Endothelial cell of umbilical vein (primary cell): Measurements from ENCODE around the gene SQSTM1. TPM values are rescaled to one million over a fixed set of nuclear protein-coding genes. Genes with fewer than 3 reads are reported as not detected.

Source experiments
- BruUV-seq: library from RNA; stranded (reverse); fragments of 400-500 nt; replicated peaks from 2 replicates; lab custom pipeline; 2021; lab: Mats Ljungman, UMichigan
- CTCF ChIA-PET: fragments of 300-600, 350-600 bp; sonication (Branson Sonifier 250); formaldehyde crosslinking; loops from one replicate; lab custom pipeline; 2021; ENCODE audit warnings: antibody characterized with exemption, inconsistent platforms; lab: Charles Lee
- POLR2A ChIA-PET: fragments of 300-600, 350-600 bp; sonication (Branson Sonifier 250); formaldehyde crosslinking; loops from one replicate; lab custom pipeline; 2021; ENCODE audit warnings: antibody characterized with exemption, inconsistent platforms; lab: Charles Lee
- DNase-seq: peaks from one replicate; pipeline ENCODE4 v3.0.0-alpha.2; 2011; ENCODE audit warnings: low read depth, low spot score
- FAIRE-seq: peaks from 2 replicates; lab custom pipeline; 2011; peaks lifted over from hg19 to GRCh38; lab: Jason Lieb, UNC
- H2AFZ ChIP-seq: 2 replicates; pipeline ENCODE4 v1.6.0; 2012; ENCODE audit warnings: low read depth, low read length, control low read depth, inconsistent platforms
- H3K27ac ChIP-seq: 2 replicates; pipeline ENCODE4 v1.5.1; 2011; ENCODE audit warnings: low read depth, mild to moderate bottlenecking, control low read depth, low read length, moderate library complexity; ENCODE audit not compliant: insufficient read depth
- H3K27me3 ChIP-seq, 2 experiments: 2 replicates each; pipeline versions ENCODE4 v1.6.0 to v1.6.1; 2011; ENCODE audit warnings: low read length in 2 of 2, mixed read lengths in 1 of 2; ENCODE audit not compliant: control insufficient read depth in 2 of 2, insufficient read depth in 2 of 2
- H3K36me3 ChIP-seq, 2 experiments: 2 replicates in 1 of 2; 3 replicates in 1 of 2; pipeline ENCODE4 v1.5.1; 2011; ENCODE audit warnings: low read length in 2 of 2, mild to moderate bottlenecking in 1 of 2, moderate library complexity in 1 of 2; ENCODE audit not compliant: control insufficient read depth in 2 of 2, insufficient read depth in 2 of 2; ENCODE audit errors: extremely low read depth in 1 of 2
- H3K4me1 ChIP-seq: 3 replicates; pipeline ENCODE4 v1.5.1; 2011; ENCODE audit warnings: mild to moderate bottlenecking, low read length; ENCODE audit not compliant: control insufficient read depth, insufficient read depth; ENCODE audit errors: extremely low read depth
- H3K4me2 ChIP-seq: 2 replicates; pipeline ENCODE4 v1.6.1; 2011; ENCODE audit warnings: low read length, control low read depth, mixed read lengths; ENCODE audit not compliant: insufficient read depth
- H3K4me3 ChIP-seq, 3 experiments: fragments of 200-600 bp in 1 of 3; sonication (generic), shearing (Covaris generic) in 1 of 3; replicated peaks in 1 of 3; 2 replicates each; pipeline ENCODE4 v1.5.1; 2011 to 2016; ENCODE audit warnings: control low read depth in 3 of 3, low read length in 3 of 3, mild to moderate bottlenecking in 2 of 3, inconsistent platforms in 1 of 3, low read depth in 1 of 3, moderate library complexity in 1 of 3; ENCODE audit not compliant: insufficient read depth in 1 of 3
- H3K79me2 ChIP-seq: 2 replicates; pipeline ENCODE4 v1.6.0; 2012; ENCODE audit warnings: low read length, inconsistent platforms; ENCODE audit not compliant: control insufficient read depth, insufficient read depth
- H3K9ac ChIP-seq: replicated peaks from 2 replicates; pipeline ENCODE3; 2011; ENCODE audit warnings: low read length, control low read depth; ENCODE audit not compliant: insufficient read depth; ENCODE audit errors: extremely low read depth
- H3K9me1 ChIP-seq: replicated peaks from 3 replicates; pipeline ENCODE4 v1.6.0; 2011; ENCODE audit warnings: mild to moderate bottlenecking, low read length; ENCODE audit not compliant: control insufficient read depth, insufficient read depth; ENCODE audit errors: extremely low read depth
- H3K9me3 ChIP-seq: replicated peaks from 2 replicates; pipeline ENCODE4 v1.5.1; 2012; ENCODE audit warnings: low read length, inconsistent platforms; ENCODE audit not compliant: control insufficient read depth, insufficient read depth
- H4K20me1 ChIP-seq: replicated peaks from 2 replicates; pipeline ENCODE3; 2011; ENCODE audit warnings: mild to moderate bottlenecking, low read length; ENCODE audit not compliant: control insufficient read depth, insufficient read depth; ENCODE audit errors: extremely low read depth
- CTCF ChIP-seq, 2 donors: IDR thresholded peaks; 1 replicate in 1 of 2; 2 replicates in 1 of 2; pipeline ENCODE4 v1.5.1; 2011; ENCODE audit warnings: low read length in 2 of 2, mild to moderate bottlenecking in 2 of 2, moderate library complexity in 2 of 2, control low read depth in 1 of 2, inconsistent platforms in 1 of 2, low read depth in 1 of 2; ENCODE audit not compliant: insufficient read depth in 1 of 2; ENCODE audit errors: extremely low read depth in 1 of 2
- EZH2 ChIP-seq: IDR thresholded peaks from 2 replicates; pipeline ENCODE4 v1.6.1; 2012; ENCODE audit warnings: borderline replicate concordance, low read depth, mild to moderate bottlenecking, moderate library complexity, low read length, inconsistent platforms; ENCODE audit not compliant: severe bottlenecking
- FOS ChIP-seq: IDR thresholded peaks from 2 replicates; pipeline ENCODE4 v1.6.1; 2011; ENCODE audit warnings: mild to moderate bottlenecking, low read length, moderate library complexity, borderline replicate concordance; ENCODE audit not compliant: insufficient read depth
- GATA2 ChIP-seq: IDR thresholded peaks from 2 replicates; pipeline ENCODE4 v1.7.0; 2011; ENCODE audit warnings: low read depth, mild to moderate bottlenecking, moderate library complexity, mixed read lengths, low read length; ENCODE audit not compliant: insufficient read length, insufficient read depth
- JUN ChIP-seq: IDR thresholded peaks from 2 replicates; pipeline ENCODE4 v1.6.1; 2011; ENCODE audit warnings: borderline replicate concordance, low read depth; ENCODE audit not compliant: insufficient read length, insufficient read depth
- MAX ChIP-seq: IDR thresholded peaks from 2 replicates; pipeline ENCODE4 v1.6.1; 2011; ENCODE audit not compliant: insufficient read depth, insufficient read length
- MYC ChIP-seq: IDR thresholded peaks from one replicate; pipeline ENCODE4 v1.6.1; 2011; ENCODE audit warnings: mild to moderate bottlenecking, low read depth, low read length
- POLR2A ChIP-seq: IDR thresholded peaks from 2 replicates; pipeline ENCODE4 v1.6.1; 2012; ENCODE audit warnings: low read depth, mild to moderate bottlenecking, control low read depth, low read length
- POLR2AphosphoS5 ChIP-seq: IDR thresholded peaks from 2 replicates; pipeline ENCODE4 v1.6.1; 2012; ENCODE audit warnings: low read depth, mild to moderate bottlenecking, control low read depth, low read length, moderate library complexity; ENCODE audit not compliant: insufficient read depth
- dilution Hi-C: fragments of 300-500 bp; cut with MboI; formaldehyde crosslinking; loops from one replicate; pipeline ENCODE4 v1.15.0; 2019; ENCODE audit warnings: low sequenced_read_pairs; ENCODE audit not compliant: extremely low pct_ligation_motif_present
- intact Hi-C: fragments of 100-400 bp; cut with micrococcal nuclease; formaldehyde crosslinking; loops from one replicate; pipeline ENCODE4 v1.10.0; 2022
- polyA plus RNA-seq, 4 experiments: library from polyadenylated mRNA; depleted of rRNA in 3 of 4; stranded (reverse) in 3 of 4; unstranded in 1 of 4; fragments of >200 nt; gene quantifications; 2 replicates each; pipeline versions ENCODE4 v1.2.1 to v1.2.3, GENCODE V29; 2011 to 2012; ENCODE audit warnings: missing spikeins in 1 of 4
- total RNA-seq: library from RNA; stranded (reverse); gene quantifications from 2 replicates; pipeline ENCODE4 v1.2.3, GENCODE V29; 2021

SQSTM1 gene
- total and polyA plus RNA-seq, 2 donors (not counting 3 experiments of a cell fraction or from before 2014, with no cell fraction given), result 302 to 346 TPM

GRCh38 chr5:179812135-179812825 lies 8.4 kb upstream of the SQSTM1 start:
- dilution Hi-C loops (no loop called here), intact Hi-C loops (no loop called here)
- no peaks in the 10 kb centered on the region for H3K79me2 ChIP-seq
- H2AFZ ChIP-seq, result no peak overlapping the region
- H3K36me3 ChIP-seq, result peaks cover 0 to 4% of the 10 kb centered on the region in 2 experiments
- H3K4me3 ChIP-seq, result no peak overlapping the region
- H3K27ac ChIP-seq, result no peak overlapping the region
- no peaks in the 10 kb centered on the region for H3K9me3 ChIP-seq
- FAIRE-seq (no peak), DNase-seq (no peak)
- ChIA-PET CTCF (no interaction called here), POLR2A (no interaction called here)
- H3K9ac ChIP-seq, result no peak overlapping the region
- H4K20me1 ChIP-seq, result no peaks in the 10 kb centered on the region
- no peak overlapping the region for H3K4me2 ChIP-seq
- no peaks in the 10 kb centered on the region for H3K27me3 ChIP-seq
- no TSS peak for BruUV-seq
- H3K9me1 ChIP-seq, result no peaks in the 10 kb centered on the region
- no peak for TF ChIP-seq EZH2
- TF ChIP-seq CTCF (IDR thresholded peaks at IDR 0.05; ENCODE audit: extremely low read depth in 1 of 2, insufficient read depth in 1 of 2, low read depth in 1 of 2, low read length in 2 of 2), result no peak
- no peak for TF ChIP-seq MAX
- no peak for TF ChIP-seq FOS
- TF ChIP-seq MYC, result no peak
- TF ChIP-seq JUN, result no peak
- no peak for TF ChIP-seq POLR2AphosphoS5
- TF ChIP-seq POLR2A, result no peak
- no peak for TF ChIP-seq GATA2
- peaks cover 4% of the 10 kb centered on the region for H3K4me1 ChIP-seq
